Endothelial cell of umbilical vein (primary cell): ENCODE data around the gene ARL4C. TPM values are rescaled to one million over a fixed set of nuclear protein-coding genes. Genes with fewer than 3 reads are reported as not detected.

Source experiments
- BruUV-seq: library from RNA; stranded (reverse); fragments of 400-500 nt; replicated peaks from 2 replicates; lab custom pipeline; 2021; lab: Mats Ljungman, UMichigan
- CTCF ChIA-PET: fragments of 300-600, 350-600 bp; sonication (Branson Sonifier 250); formaldehyde crosslinking; loops from one replicate; lab custom pipeline; 2021; ENCODE audit warnings: antibody characterized with exemption, inconsistent platforms; lab: Charles Lee
- POLR2A ChIA-PET: fragments of 300-600, 350-600 bp; sonication (Branson Sonifier 250); formaldehyde crosslinking; loops from one replicate; lab custom pipeline; 2021; ENCODE audit warnings: antibody characterized with exemption, inconsistent platforms; lab: Charles Lee
- DNase-seq: peaks from one replicate; pipeline ENCODE4 v3.0.0-alpha.2; 2011; ENCODE audit warnings: low read depth, low spot score
- FAIRE-seq: peaks from 2 replicates; lab custom pipeline; 2011; peaks lifted over from hg19 to GRCh38; lab: Jason Lieb, UNC
- H2AFZ ChIP-seq: 2 replicates; pipeline ENCODE4 v1.6.0; 2012; ENCODE audit warnings: low read depth, low read length, control low read depth, inconsistent platforms
- H3K27ac ChIP-seq: 2 replicates; pipeline ENCODE4 v1.5.1; 2011; ENCODE audit warnings: low read depth, mild to moderate bottlenecking, control low read depth, low read length, moderate library complexity; ENCODE audit not compliant: insufficient read depth
- H3K27me3 ChIP-seq, 2 experiments: 2 replicates each; pipeline versions ENCODE4 v1.6.0 to v1.6.1; 2011; ENCODE audit warnings: low read length in 2 of 2, mixed read lengths in 1 of 2; ENCODE audit not compliant: control insufficient read depth in 2 of 2, insufficient read depth in 2 of 2
- H3K36me3 ChIP-seq, 2 experiments: 2 replicates in 1 of 2; 3 replicates in 1 of 2; pipeline ENCODE4 v1.5.1; 2011; ENCODE audit warnings: low read length in 2 of 2, mild to moderate bottlenecking in 1 of 2, moderate library complexity in 1 of 2; ENCODE audit not compliant: control insufficient read depth in 2 of 2, insufficient read depth in 2 of 2; ENCODE audit errors: extremely low read depth in 1 of 2
- H3K4me1 ChIP-seq: 3 replicates; pipeline ENCODE4 v1.5.1; 2011; ENCODE audit warnings: mild to moderate bottlenecking, low read length; ENCODE audit not compliant: control insufficient read depth, insufficient read depth; ENCODE audit errors: extremely low read depth
- H3K4me2 ChIP-seq: 2 replicates; pipeline ENCODE4 v1.6.1; 2011; ENCODE audit warnings: low read length, control low read depth, mixed read lengths; ENCODE audit not compliant: insufficient read depth
- H3K4me3 ChIP-seq, 3 experiments: fragments of 200-600 bp in 1 of 3; sonication (generic), shearing (Covaris generic) in 1 of 3; replicated peaks in 1 of 3; 2 replicates each; pipeline ENCODE4 v1.5.1; 2011 to 2016; ENCODE audit warnings: control low read depth in 3 of 3, low read length in 3 of 3, mild to moderate bottlenecking in 2 of 3, inconsistent platforms in 1 of 3, low read depth in 1 of 3, moderate library complexity in 1 of 3; ENCODE audit not compliant: insufficient read depth in 1 of 3
- H3K79me2 ChIP-seq: 2 replicates; pipeline ENCODE4 v1.6.0; 2012; ENCODE audit warnings: low read length, inconsistent platforms; ENCODE audit not compliant: control insufficient read depth, insufficient read depth
- H3K9ac ChIP-seq: replicated peaks from 2 replicates; pipeline ENCODE3; 2011; ENCODE audit warnings: low read length, control low read depth; ENCODE audit not compliant: insufficient read depth; ENCODE audit errors: extremely low read depth
- H3K9me1 ChIP-seq: replicated peaks from 3 replicates; pipeline ENCODE4 v1.6.0; 2011; ENCODE audit warnings: mild to moderate bottlenecking, low read length; ENCODE audit not compliant: control insufficient read depth, insufficient read depth; ENCODE audit errors: extremely low read depth
- H3K9me3 ChIP-seq: replicated peaks from 2 replicates; pipeline ENCODE4 v1.5.1; 2012; ENCODE audit warnings: low read length, inconsistent platforms; ENCODE audit not compliant: control insufficient read depth, insufficient read depth
- H4K20me1 ChIP-seq: replicated peaks from 2 replicates; pipeline ENCODE3; 2011; ENCODE audit warnings: mild to moderate bottlenecking, low read length; ENCODE audit not compliant: control insufficient read depth, insufficient read depth; ENCODE audit errors: extremely low read depth
- CTCF ChIP-seq, 2 donors: IDR thresholded peaks; 1 replicate in 1 of 2; 2 replicates in 1 of 2; pipeline ENCODE4 v1.5.1; 2011; ENCODE audit warnings: low read length in 2 of 2, mild to moderate bottlenecking in 2 of 2, moderate library complexity in 2 of 2, control low read depth in 1 of 2, inconsistent platforms in 1 of 2, low read depth in 1 of 2; ENCODE audit not compliant: insufficient read depth in 1 of 2; ENCODE audit errors: extremely low read depth in 1 of 2
- EZH2 ChIP-seq: IDR thresholded peaks from 2 replicates; pipeline ENCODE4 v1.6.1; 2012; ENCODE audit warnings: borderline replicate concordance, low read depth, mild to moderate bottlenecking, moderate library complexity, low read length, inconsistent platforms; ENCODE audit not compliant: severe bottlenecking
- FOS ChIP-seq: IDR thresholded peaks from 2 replicates; pipeline ENCODE4 v1.6.1; 2011; ENCODE audit warnings: mild to moderate bottlenecking, low read length, moderate library complexity, borderline replicate concordance; ENCODE audit not compliant: insufficient read depth
- GATA2 ChIP-seq: IDR thresholded peaks from 2 replicates; pipeline ENCODE4 v1.7.0; 2011; ENCODE audit warnings: low read depth, mild to moderate bottlenecking, moderate library complexity, mixed read lengths, low read length; ENCODE audit not compliant: insufficient read length, insufficient read depth
- JUN ChIP-seq: IDR thresholded peaks from 2 replicates; pipeline ENCODE4 v1.6.1; 2011; ENCODE audit warnings: borderline replicate concordance, low read depth; ENCODE audit not compliant: insufficient read length, insufficient read depth
- MAX ChIP-seq: IDR thresholded peaks from 2 replicates; pipeline ENCODE4 v1.6.1; 2011; ENCODE audit not compliant: insufficient read depth, insufficient read length
- MYC ChIP-seq: IDR thresholded peaks from one replicate; pipeline ENCODE4 v1.6.1; 2011; ENCODE audit warnings: mild to moderate bottlenecking, low read depth, low read length
- POLR2A ChIP-seq: IDR thresholded peaks from 2 replicates; pipeline ENCODE4 v1.6.1; 2012; ENCODE audit warnings: low read depth, mild to moderate bottlenecking, control low read depth, low read length
- POLR2AphosphoS5 ChIP-seq: IDR thresholded peaks from 2 replicates; pipeline ENCODE4 v1.6.1; 2012; ENCODE audit warnings: low read depth, mild to moderate bottlenecking, control low read depth, low read length, moderate library complexity; ENCODE audit not compliant: insufficient read depth
- dilution Hi-C: fragments of 300-500 bp; cut with MboI; formaldehyde crosslinking; loops from one replicate; pipeline ENCODE4 v1.15.0; 2019; ENCODE audit warnings: low sequenced_read_pairs; ENCODE audit not compliant: extremely low pct_ligation_motif_present
- intact Hi-C: fragments of 100-400 bp; cut with micrococcal nuclease; formaldehyde crosslinking; loops from one replicate; pipeline ENCODE4 v1.10.0; 2022
- polyA plus RNA-seq, 4 experiments: library from polyadenylated mRNA; depleted of rRNA in 3 of 4; stranded (reverse) in 3 of 4; unstranded in 1 of 4; fragments of >200 nt; gene quantifications; 2 replicates each; pipeline versions ENCODE4 v1.2.1 to v1.2.3, GENCODE V29; 2011 to 2012; ENCODE audit warnings: missing spikeins in 1 of 4
- total RNA-seq: library from RNA; stranded (reverse); gene quantifications from 2 replicates; pipeline ENCODE4 v1.2.3, GENCODE V29; 2021

ARL4C gene
- total and polyA plus RNA-seq, 2 donors (not counting 3 experiments of a cell fraction or from before 2014, with no cell fraction given) = 5.5 to 10.5 TPM

GRCh38 chr2:234467289-234467688 is 29.6 kb downstream of the ARL4C start:
- no peaks in the 10 kb centered on the region for H3K79me2 ChIP-seq
- intact Hi-C loops = no loop called here
- H4K20me1 ChIP-seq = no peaks in the 10 kb centered on the region
- DNase-seq (no peak), FAIRE-seq (no peak)
- no peak overlapping the region for H3K9ac ChIP-seq
- H3K9me3 ChIP-seq = no peaks in the 10 kb centered on the region
- H3K4me1 ChIP-seq = no peaks in the 10 kb centered on the region
- dilution Hi-C loops = no loop called here
- H3K9me1 ChIP-seq = no peaks in the 10 kb centered on the region
- H3K4me2 ChIP-seq = no peak overlapping the region
- CTCF ChIA-PET = interaction anchor here (1.5 kb wide), 1 partner anchor 11 kb away, joined by 3 read pairs; no protein-coding TSS in a partner anchor
- H3K4me3 ChIP-seq = no peak overlapping the region
- POLR2A ChIA-PET = no interaction called here
- BruUV-seq = no TSS peak
- H3K27me3 ChIP-seq = no peaks in the 10 kb centered on the region
- TF ChIP-seq CTCF (IDR thresholded peaks at IDR 0.05; ENCODE audit: extremely low read depth in 1 of 2, insufficient read depth in 1 of 2, low read depth in 1 of 2, low read length in 2 of 2) = no peak
- no peak for TF ChIP-seq MAX
- no peak for TF ChIP-seq POLR2A
- TF ChIP-seq EZH2 = no peak
- TF ChIP-seq FOS = no peak
- no peak for TF ChIP-seq MYC
- no peak for TF ChIP-seq GATA2
- TF ChIP-seq POLR2AphosphoS5 = no peak
- TF ChIP-seq JUN = no peak
- H3K27ac ChIP-seq = no peak overlapping the region
- no peaks in the 10 kb centered on the region for H3K36me3 ChIP-seq
- H2AFZ ChIP-seq = no peak overlapping the region
